Measurements from ENCODE around the gene HIBADH.
"Not testable (repeated sequence)": the region's sequence is repeated elsewhere in the genome, so short reads cannot be mapped to it uniquely, and the experiment has no call there.

Gene HIBADH

GRCh38 chr7:27533652-27534081 lies 129.0 kb downstream of the HIBADH start:
- DNase-seq, result no peak

- DNase-seq, result no peak
Observed at GRCh38 chr7:27532314-27532713, 130.4 kb downstream of the HIBADH start.

GRCh38 chr7:27527348-27527714 lies 135.4 kb downstream of the HIBADH start:
- no peak for DNase-seq

- no peak for DNase-seq
Observed at GRCh38 chr7:27526611-27527347, 135.9 kb downstream of the HIBADH start.

- no peak for DNase-seq
Observed at GRCh38 chr7:27526131-27526530, 136.6 kb downstream of the HIBADH start.

- no peak for DNase-seq
Observed at GRCh38 chr7:27523321-27523720, 139.4 kb downstream of the HIBADH start.

GRCh38 chr7:27522566-27522965 lies 140.1 kb downstream of the HIBADH start:
- DNase-seq, result no peak

GRCh38 chr7:27520815-27521790 lies 141.6 kb downstream of the HIBADH start:
- DNase-seq, result no peak

GRCh38 chr7:27519793-27520469 lies 142.8 kb downstream of the HIBADH start:
- DNase-seq, result peak; percentile 10

- peak; percentile 36 for DNase-seq
Observed at GRCh38 chr7:27518561-27519350, 143.9 kb downstream of the HIBADH start.

GRCh38 chr7:27516421-27516820 lies 146.3 kb downstream of the HIBADH start:
- no peak for DNase-seq

GRCh38 chr7:27515933-27516332 lies 146.8 kb downstream of the HIBADH start:
- no peak for DNase-seq

- DNase-seq, result no peak
Observed at GRCh38 chr7:27514861-27515260, 147.8 kb downstream of the HIBADH start.

GRCh38 chr7:27513885-27514284 lies 148.8 kb downstream of the HIBADH start:
- DNase-seq, result no peak

- DNase-seq, result not testable (repeated sequence)
Observed at GRCh38 chr7:27511370-27511769, 151.3 kb downstream of the HIBADH start.

GRCh38 chr7:27510541-27510940 lies 152.1 kb downstream of the HIBADH start:
- no peak for DNase-seq

GRCh38 chr7:27501879-27502278 lies 160.8 kb downstream of the HIBADH start:
- DNase-seq, result not testable (repeated sequence)

- no peak for DNase-seq
Observed at GRCh38 chr7:27501001-27501400, 161.7 kb downstream of the HIBADH start.

- no peak for DNase-seq
Observed at GRCh38 chr7:27492224-27492623, 170.5 kb downstream of the HIBADH start.

GRCh38 chr7:27491534-27491933 lies 171.1 kb downstream of the HIBADH start:
- no peak for DNase-seq

GRCh38 chr7:27487509-27487908 lies 175.2 kb downstream of the HIBADH start:
- no peak for DNase-seq

GRCh38 chr7:27484451-27484850 lies 178.2 kb downstream of the HIBADH start:
- no peak for DNase-seq
